HG02610 (cell line): ENCODE data around the gene NETO1.

Experiments
- ATAC-seq: cut with Tn5 transposase; IDR thresholded peaks from one replicate; pipeline ENCODE4 v1.9.1; 2021; ENCODE audit warnings: mild to moderate bottlenecking, moderate library complexity; ENCODE audit not compliant: unreplicated experiment

The NETO1 gene, protein sequence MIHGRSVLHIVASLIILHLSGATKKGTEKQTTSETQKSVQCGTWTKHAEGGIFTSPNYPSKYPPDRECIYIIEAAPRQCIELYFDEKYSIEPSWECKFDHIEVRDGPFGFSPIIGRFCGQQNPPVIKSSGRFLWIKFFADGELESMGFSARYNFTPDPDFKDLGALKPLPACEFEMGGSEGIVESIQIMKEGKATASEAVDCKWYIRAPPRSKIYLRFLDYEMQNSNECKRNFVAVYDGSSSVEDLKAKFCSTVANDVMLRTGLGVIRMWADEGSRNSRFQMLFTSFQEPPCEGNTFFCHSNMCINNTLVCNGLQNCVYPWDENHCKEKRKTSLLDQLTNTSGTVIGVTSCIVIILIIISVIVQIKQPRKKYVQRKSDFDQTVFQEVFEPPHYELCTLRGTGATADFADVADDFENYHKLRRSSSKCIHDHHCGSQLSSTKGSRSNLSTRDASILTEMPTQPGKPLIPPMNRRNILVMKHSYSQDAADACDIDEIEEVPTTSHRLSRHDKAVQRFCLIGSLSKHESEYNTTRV

DNA sequence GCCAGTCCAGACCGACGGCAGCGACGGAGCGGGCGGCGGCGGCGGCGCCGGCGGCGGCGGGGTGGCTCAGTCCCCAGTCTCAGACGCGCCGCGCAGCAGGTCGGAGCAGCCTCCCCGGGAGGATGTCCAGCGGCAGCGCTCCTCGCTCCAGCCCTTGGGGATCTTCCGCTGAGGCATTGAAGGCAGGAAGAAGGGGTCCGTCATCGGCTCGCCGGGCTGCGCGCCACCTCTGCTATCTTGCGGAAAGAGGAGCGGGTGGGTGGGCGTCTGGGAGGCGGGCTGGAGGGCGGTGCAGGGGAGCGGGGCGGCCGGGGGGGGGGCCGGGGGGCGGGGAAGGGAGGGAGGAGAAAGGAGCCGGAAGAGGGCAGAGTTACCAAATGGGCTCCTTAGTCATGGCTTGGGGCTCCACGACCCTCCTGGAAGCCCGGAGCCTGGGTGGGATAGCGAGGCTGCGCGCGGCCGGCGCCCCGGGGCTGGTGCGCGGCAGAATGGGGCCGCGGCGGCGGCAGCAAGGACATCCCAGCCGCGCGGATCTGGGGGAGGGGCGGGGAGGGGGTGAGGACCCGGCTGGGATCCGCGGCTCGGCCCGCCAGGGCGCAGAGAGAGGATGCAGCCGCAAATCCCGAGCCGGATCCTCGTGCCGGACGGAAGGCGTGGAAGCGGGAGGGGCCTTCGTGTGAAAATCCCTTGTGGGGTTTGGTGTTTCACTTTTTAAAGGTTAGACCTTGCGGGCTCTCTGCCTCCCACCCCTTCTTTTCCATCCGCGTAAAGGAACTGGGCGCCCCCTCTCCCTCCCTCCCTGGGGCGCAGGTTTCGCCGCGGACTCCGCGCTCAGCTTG lies at the start of gene NETO1:
TSS of gene NETO1 (minus strand) at position 242 of the 839 bp plus-strand sequence. CDS start 696 bp downstream, outside the sequence.
- ATAC-seq = peak; percentile 32

DNA sequence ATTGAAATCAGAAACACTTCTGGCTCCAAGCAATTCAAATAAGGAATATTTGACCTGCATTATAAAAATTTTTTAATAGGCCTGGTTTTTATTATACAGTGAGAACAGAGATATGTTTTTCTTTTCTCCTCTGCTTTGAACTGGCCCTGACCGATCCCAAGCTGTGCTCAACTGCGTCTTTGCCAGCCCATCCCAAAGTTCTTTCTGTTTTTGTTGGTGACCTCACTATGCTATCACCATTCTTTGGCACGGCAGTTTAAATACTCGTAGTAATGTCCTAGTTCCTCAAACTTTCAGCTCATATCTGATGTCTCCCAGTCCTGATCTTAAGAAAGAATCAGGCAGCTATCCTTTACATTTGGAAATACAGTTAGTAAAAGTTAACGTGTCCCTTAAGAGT lies 42.3 kb upstream of the NETO1 start:
- no peak for ATAC-seq

DNA sequence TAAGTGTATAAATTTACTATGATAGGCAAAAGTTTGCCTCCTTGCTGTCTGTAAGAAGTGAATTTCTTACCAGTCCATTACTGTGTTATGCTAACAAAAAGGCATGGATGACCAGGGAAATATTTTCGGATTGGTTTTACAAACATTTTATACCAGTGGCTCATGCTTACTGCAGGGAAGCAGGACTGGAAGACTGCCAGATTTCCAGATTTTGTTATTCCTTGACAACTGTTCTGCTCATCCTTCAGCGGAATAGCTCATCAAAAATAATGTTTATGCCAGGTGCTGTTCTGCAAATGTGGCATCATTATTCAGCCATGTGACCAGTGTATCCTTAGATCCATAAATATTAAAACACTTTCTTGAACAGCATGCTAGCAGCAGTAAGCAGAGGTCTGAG lies 40.4 kb upstream of the NETO1 start:
- ATAC-seq = no peak

DNA sequence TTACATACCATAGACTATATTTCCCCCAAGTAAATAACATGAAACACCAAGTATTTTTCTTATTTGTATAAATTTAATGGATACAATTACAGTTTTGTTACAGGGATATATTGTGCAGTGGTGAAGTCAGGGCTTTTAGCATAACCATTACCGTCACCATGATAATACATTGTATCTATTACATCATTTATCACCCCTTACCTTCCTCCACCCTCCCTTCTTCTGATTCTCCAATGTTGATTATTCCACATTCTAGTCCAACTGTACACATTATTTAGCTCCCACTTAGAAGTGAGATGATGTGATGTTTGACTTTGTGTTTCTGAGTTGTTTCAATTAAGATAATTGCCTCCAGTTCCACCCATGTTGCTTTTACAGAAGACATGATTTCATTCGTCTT lies 35.2 kb upstream of the NETO1 start:
- ATAC-seq = no peak

DNA sequence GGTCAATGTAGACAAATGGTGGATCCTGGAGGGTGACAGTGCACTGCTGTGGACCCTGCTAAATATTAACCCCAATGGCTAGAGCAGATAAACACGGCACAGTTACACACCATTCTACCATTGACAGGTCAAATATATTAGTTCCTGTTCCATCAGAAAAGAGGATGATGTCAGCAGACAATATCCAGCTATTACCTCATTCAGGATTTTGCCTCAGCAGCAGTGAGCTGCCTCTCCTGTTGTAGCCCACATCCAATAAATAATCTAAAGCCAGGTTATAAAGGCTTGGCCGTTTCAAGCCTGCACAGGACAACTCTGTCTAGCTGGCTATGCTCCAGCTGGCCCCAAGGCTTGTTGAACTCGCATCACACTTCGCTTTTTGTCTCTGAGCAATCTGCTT lies 31.6 kb upstream of the NETO1 start:
- ATAC-seq = no peak

DNA sequence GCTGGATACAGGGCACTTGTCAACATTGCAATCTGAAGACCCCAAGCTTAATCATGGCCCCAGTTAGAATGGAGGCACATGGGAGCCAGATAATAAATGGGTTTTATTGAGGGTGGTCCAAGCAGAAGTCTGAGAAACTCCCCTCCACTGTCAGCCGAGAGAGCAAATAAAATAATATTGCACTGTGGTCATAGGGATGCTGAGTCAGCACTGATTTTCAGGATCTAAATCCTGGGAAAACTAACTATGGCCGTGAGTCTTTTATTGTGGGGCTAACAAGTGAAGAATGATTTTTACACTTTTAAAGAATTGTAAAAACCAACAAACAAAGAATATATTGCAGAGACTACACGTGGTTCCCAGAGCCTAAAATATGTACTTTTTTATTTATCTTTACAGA lies 31.1 kb upstream of the NETO1 start:
- no peak for ATAC-seq

DNA sequence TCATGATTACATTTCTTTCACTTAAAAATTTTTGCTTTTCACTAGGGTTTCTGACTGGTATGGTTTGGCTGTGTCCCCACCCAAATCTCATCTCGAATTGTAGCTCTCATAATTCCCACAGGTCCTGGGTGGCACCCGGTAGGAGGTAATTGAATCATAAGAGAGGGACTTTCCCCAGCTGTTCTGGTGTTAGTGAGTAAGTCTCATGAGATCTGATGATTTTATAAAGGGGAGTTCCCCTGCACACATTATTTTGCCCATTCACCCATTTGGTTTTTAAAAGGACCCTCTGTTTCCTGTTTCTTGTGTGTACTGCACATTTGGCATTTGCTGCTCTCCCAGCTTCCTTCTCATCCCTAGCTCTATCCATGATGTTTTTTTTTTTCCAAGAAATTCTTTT lies 27.8 kb upstream of the NETO1 start:
- ATAC-seq = peak; percentile 71

DNA sequence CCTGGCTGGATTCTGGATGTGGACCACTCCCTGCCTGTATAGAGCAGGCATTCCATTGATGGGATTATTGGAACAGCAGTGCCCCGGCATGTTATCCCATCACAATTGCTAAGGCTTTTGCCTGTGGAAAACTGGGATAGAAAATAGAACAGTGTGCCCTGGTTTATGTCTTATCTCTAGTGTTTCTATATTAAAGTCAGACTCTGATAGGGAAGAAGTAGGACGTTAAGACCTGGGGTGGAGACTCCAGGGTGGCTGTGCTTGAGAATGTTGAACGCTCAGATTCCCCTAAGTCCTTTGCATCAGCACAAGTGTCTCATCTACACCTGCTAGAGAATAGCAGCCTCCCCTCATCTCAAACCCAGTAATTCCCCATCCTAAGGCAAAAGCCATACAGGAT lies 10.8 kb upstream of the NETO1 start:
- no peak for ATAC-seq

DNA sequence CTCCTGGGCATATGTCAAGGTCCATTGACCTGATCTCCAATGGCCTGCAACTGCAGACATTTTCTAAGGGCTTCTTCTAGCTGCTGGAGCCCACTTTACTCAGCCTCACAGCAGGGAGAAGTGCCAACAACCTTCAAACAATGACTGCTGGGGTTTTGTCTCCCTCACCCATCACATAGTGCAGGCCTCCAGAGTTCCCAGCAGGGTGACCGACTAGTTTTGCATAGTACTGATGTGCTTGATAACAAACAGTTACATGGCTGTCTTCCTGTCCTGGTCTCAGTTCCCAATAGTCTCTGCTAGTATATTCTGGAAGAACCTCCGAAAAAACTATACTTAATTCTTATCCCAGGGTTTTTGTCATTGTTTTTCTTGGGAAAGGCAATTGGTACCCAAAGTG lies 10.4 kb upstream of the NETO1 start:
- no peak for ATAC-seq

DNA sequence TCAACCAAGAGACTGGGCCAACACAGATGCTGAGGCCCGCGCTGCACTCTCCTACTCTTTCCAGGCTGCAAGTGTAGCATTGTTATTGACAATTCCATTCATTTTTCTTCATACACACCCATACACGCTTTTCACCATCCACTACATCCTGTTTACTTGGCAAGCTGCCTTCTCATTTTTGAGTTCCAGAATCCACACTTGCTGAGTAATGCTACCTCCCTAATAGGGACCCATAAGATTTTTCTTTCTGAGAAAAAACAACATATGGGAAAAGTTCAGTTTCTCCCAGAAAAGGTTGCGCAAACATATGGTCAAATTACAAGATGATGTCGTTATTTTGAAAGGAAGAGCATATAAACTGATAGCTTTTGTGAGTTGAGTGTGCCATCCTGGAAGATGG lies 3.3 kb upstream of the NETO1 start:
- ATAC-seq = no peak

DNA sequence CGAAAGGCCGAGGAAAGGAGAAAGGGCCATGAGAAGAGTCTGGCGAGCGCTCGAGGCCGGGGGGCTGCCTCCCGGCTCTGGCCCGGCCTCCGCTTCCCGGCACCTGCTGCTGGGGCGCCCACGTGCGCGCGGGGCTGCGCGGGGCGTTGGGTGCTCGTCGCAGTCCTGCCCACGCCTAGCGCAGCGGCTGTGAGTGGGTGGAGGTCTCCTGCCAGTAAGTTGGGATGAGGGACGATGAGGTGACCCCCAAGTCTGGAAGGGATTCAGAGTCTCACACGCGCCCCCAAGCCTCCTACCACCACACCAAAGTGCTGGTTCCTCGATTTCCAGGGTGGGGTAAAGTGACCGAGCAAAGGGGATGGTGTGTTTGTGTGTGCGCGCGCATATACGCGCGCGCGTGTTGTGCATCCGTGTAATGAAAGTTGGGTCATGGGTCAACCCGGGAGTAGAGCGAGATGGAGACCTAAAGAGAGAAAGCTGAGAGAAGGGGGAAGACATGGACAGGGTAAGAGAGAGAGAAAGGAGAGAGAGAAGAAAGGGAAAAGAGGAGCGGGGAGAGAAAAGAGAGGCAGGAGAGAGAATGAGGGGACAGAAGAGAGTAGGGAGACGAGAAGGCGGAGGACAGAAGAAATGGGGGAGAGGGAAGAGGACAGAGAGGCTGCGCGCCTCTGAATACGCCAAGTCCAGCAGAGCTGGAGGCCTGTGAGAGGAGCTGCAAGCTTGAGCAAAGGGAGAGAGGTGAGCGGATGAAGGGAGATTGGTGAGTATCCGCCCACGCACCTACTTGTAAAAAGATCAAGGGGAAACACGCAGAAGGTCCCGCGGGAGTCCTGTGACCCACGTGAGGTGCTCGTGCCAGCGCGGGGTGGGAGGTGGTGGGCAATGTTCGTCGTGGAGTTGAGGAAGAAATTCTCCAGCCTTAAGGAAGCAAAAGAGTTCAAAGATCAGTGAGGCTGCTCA lies 1.7 kb upstream of the NETO1 start:
- ATAC-seq = peak; percentile 40

DNA sequence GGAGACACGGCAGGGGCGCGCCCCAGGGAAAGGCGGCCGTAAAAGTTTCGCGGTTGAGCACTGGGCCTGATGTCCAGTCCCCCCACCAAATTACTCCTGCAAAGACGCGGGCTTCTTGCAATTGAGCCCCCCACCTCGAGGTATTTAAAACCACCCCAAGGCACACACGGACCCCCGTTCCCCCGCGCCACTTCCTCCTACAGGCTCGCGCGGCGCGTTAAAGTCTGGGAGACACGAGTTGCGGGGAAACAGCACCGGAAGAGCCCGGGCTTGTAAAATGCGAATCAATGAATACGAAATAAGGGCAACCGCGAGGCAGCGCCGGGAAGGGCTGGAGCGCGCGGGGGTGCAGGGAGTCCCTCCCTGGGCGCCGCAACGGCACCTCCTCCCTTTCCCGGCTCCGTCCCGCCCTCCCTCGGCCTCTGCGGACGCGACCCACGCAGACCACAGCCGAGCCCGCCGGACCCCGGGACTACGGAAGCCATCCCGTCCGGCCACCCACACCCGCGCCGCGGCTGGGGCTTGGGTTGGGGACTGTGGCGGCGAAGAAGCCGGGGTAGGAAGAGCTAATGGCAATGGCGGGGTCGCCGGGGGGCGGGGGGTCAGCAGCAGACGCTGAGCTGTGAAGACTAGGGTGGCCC lies 918 bp upstream of the NETO1 start:
- ATAC-seq = no peak

DNA sequence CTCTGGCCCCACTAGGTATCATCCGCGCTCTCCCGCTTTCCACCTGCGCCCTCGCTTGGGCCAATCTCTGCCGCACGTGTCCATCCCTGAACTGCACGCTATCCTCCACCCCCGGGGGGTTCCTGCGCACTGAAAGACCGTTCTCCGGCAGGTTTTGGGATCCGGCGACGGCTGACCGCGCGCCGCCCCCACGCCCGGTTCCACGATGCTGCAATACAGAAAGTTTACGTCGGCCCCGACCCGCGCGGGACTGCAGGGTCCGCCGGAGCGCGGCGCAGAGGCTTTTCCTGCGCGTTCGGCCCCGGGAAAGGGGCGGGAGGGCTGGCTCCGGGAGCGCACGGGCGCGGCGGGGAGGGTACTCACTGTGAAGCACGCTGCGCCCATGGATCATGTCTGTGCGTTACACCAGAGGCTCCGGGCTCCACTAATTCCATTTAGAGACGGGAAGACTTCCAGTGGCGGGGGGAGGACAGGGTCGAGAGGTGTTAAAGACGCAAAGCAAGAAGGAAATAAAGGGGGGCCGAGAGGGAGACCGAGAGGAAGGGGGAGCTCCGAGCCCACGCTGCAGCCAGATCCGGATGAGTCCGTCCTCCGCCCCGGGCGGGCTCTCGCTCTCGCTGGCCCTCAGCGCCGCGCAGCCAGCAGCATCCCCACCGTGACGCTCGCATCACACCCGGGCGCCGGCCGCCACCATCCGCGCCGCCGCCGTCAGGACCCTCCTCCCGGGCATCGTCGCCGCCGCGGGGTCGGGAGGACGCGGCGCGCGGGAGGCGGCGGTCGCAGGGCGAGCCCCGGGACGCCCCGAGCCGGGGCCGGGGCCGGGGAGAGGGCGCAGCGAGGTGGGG lies 664 bp downstream of the NETO1 start:
- ATAC-seq = peak; percentile 22

DNA sequence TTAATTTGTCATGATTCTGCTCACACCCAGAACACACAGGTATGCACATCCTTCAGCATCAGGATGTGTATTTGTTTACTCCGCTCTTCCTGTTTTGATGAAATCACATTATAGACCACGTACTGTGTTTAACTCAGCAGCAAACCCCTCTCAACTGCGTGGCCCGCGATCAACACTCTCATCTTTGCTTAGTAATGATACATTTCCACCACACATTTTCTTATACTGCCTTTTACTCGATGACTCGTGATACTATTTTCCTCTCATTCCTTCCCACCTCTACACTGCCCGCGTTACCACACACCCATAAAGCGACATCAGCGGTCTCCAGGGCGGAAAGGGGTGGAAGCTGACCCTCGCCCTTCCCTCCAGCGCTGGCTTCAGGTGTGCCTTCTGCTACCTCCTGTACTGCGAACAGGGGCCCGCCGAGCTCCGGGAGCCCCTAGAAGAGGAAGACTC lies 1.3 kb downstream of the NETO1 start:
- no peak for ATAC-seq

DNA sequence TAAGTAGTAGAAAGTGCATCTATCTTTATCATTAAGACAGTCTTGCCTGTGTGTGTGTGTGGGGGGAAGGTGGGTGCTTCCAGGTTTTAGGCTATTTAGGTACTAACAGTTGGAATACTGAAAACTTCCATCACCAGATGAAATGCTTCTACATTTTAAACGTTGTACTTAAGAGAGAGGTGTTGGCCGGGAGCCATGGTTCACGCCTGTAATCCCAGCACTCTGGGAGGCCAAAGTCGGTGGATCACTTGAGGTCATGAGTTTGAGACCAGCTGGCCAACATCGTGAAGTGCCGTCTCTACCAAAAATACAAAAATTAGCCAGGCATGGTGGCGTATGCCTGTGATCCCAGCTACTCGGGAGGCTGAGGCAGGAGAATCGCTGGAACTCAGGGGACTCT lies 4.0 kb downstream of the NETO1 start:
- ATAC-seq = no peak

DNA sequence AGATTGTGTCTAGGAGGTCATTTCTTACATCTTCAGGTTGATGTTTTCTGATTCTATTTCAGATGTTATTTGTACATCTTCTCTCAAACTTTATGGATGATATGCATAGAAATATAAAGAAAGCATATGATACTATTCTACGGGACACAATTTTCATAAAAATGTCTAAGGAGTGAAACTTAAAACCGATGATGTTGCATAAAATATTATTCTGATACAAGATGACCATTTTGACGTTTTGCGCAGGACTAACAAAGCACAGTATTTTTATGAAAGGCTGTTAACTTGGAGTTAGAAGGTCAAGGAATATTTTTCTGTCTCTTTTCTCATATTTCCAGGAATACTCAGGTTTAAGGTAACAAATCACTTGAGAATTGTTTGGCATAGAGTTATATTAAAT lies 8.7 kb downstream of the NETO1 start:
- no peak for ATAC-seq

DNA sequence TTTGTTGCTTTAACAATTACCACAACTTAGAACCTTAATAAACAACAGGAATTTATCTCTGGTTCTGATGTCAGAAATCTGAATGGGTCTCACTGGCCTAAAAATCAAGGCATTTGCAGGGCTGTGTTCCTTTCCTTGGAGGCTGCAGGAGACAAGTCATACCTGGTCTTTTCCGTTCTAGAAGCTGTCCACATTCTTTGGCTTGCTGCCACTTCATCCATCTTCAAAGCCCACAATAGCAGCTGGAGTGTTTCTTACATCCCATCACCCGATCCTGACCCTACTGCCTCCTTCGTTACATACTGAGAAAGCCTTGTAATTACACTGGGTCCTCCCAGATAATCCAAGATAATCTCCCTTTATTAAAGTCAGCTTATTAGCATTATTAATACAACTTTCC lies 18.1 kb downstream of the NETO1 start:
- no peak for ATAC-seq

DNA sequence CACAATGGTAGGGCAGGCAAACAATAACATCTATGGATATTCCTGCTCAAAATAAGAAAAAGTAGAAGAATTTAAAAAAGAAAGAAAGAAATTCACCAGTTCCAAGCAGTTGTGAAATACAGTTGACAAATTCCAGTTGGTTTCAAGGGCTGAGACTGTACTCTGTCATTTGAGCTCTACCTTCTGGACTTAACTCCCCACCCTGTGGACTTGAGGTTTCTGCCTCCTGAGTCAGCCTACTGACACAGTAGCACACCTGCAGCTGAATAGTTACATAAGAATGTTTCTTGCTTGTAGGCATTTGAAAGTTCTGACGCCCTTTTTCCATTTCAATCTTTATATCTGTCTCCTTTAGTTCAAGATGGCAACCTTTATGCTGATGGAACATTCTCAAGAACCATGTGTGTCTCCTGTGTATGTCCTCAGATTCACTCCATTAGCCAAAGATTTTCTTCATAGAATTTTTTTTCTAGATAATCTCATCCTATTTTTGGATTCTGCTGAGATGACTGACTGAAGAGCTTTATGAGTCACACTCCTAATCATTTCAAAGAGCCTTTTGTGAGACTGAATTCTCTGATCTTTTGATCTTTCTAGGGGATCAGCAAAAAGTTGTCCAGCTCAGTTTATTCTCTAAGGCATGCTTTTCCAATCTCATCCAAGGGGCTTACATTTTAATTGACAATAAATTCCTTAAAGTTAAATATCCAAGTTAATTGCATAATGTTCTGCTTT lies 19.1 kb downstream of the NETO1 start:
- peak; percentile 77 for ATAC-seq

DNA sequence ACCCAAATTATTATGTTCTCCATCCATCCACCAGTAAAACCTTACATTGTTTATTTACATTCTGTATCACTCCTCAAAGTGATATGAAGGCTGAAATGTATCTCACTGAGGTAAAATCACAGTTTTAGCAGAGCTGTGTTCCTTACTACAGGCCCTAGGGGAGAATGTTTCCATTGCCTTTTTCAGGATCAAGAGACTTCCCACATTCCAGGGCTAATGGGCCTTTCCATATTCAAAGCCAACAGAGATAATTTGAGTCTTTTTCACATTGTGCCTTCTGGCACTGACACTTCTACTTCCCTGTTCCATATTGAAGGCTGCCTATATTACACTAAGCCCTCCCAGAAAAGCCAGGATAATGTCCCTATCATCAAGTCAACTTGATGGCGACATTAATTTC lies 20.0 kb downstream of the NETO1 start:
- no peak for ATAC-seq
